ENCODE data around the gene LMX1B. TPM values are rescaled to one million over a fixed set of nuclear protein-coding genes. Genes with fewer than 3 reads are reported as not detected.

The LMX1B gene
- total RNA-seq, 2 experiments from 2014 or later, result not detected

DNA sequence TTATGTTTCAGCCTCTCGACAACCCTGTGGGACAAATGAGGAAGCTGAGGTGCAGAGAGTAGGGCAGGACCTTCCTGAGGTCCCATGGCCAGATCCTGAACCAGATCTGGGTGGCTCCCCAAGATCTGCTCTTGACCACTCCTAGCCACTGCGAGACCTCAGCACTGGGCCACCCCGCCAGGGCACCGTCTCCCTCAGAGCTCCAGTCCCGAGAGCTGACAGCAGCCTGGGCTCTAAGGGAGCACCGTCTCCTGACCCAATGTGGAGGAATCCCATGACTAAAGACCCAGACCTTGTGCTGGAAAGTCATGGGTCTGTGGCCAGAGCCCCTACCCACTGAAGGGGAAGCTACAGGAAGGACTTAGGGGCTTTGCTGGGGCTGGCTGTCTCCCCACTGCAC lies 4.5 kb upstream of the LMX1B start:
- H3K27me3 Mint-ChIP-seq, result peaks cover 62% of the 10 kb centered on the region

DNA sequence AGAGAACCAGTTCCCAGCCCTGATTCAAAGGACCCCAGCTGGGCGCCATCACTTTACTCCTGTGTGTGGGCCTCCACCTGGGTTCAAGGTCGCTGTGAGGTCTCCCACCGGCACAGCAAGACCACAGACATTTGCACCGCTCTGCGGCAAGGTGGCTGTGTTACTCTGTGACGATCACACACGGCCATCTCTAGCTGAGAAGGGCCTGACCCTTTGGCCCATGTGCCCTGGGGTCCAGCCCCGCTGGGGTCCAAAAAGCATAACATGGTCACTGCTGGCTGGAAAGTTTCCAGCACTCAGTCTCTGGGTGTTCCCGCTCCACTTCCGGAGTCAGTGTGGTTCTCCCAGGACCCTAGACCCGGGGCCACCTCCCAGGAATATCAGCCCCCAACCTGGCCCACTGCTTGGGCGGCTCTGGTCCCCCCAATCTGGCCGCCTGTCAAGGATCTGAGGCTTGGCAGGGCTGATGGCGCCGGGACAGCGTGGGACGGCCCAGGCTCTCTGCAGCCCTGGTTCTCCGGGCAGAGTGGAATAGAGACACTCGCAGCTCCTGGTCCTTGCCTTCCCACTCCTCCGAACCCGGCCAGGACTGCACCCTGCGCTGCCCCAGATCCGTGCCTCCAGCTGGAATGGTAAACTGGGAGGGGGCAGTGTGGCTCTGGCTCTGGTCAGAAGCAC lies 3.9 kb upstream of the LMX1B start:
- no peaks in the 10 kb centered on the region for H3K9me3 Mint-ChIP-seq
- peaks cover 67% of the 10 kb centered on the region for H3K27me3 Mint-ChIP-seq
- ATAC-seq (ENCODE audit: low read depth) (no peak), DNase-seq (peak; percentile 25)
- H3K27ac Mint-ChIP-seq, result no peak overlapping the region
- peaks cover 15% of the 10 kb centered on the region for H3K4me1 Mint-ChIP-seq
- POLR2A ChIA-PET, result no interaction called here
- H3K36me3 Mint-ChIP-seq, result no peaks in the 10 kb centered on the region
- no peak overlapping the region for H3K4me3 Mint-ChIP-seq

More for the DNA sequence above, 4.5 kb upstream of the LMX1B start:
- Mint-ChIP-seq H3K9me3 (no peaks in the 10 kb centered on the region), H3K4me3 (no peak overlapping the region), H3K27ac (no peak overlapping the region), H3K36me3 (no peaks in the 10 kb centered on the region), H3K4me1 (peaks cover 10% of the 10 kb centered on the region)
- no peak for ATAC-seq (ENCODE audit: low read depth)
- no peak for DNase-seq
- POLR2A ChIA-PET, result no interaction called here

DNA sequence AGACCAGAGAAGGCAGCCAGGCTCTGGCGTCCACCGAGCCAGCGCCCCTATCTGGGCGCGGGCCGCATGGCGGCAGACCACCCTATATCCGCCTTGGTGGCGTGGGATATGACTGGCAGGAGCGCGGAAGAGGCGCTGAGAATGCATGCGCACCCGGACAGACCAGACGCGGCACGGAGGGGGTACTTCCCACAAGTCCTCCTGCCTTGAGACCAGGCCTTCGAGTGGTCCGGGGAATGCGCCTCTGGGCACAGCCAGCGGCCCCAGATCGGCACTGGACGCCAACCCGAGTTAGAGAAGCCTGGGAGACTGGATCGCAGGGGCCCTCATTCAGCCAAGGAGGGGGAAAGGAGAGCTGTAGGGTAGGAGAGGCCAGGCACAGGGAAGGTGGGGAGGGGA lies 2.5 kb upstream of the LMX1B start:
- H3K36me3 Mint-ChIP-seq, result no peaks in the 10 kb centered on the region
- POLR2A ChIA-PET, result no interaction called here
- H3K4me3 Mint-ChIP-seq, result no peak overlapping the region
- DNase-seq (no peak), ATAC-seq (ENCODE audit: low read depth) (no peak)
- H3K9me3 Mint-ChIP-seq, result no peaks in the 10 kb centered on the region
- H3K27ac Mint-ChIP-seq, result peak overlapping the region; percentile 48
- H3K4me1 Mint-ChIP-seq, result peaks cover 16% of the 10 kb centered on the region
- peaks cover 75% of the 10 kb centered on the region for H3K27me3 Mint-ChIP-seq

DNA sequence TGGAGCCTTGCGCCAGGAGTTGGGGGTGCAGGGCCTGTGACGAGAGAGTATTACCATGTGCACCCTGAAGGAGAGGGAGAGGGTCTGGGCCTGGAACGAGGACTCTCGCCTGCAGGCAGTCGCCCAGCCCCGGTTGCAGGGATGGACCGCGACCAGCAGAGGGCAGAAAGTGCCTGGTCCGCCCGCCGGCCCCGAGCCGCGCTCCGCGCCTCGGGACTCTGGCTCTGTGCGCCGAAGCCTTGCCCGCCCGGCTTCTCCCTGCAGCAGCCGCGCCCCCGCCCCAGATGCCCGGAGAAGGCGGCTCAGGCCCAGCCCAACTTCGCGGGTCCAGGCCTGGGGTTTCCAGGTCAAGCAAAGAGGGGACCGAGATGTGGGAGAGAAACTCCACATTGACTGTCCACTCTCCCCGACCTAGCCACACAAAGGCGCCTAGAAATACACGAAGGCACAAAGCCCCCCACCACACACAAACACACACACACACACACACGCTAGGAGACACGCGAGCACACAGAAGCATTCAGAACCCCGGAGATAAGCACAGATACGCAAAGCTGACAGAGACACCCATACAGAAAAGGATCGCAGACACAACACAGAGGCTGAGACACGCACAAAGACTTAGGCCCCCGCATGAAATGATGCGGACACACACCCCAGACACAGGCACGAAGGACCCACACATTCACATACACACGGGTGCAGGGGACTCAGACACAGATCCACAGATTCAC lies 2.0 kb upstream of the LMX1B start:
- Mint-ChIP-seq H3K4me3 (peak overlapping the region; percentile 8), H3K27me3 (peaks cover 75% of the 10 kb centered on the region), H3K9me3 (no peaks in the 10 kb centered on the region), H3K36me3 (no peaks in the 10 kb centered on the region), H3K27ac (peak overlapping the region; percentile 46), H3K4me1 (peaks cover 16% of the 10 kb centered on the region)
- DNase-seq (peak; percentile 82), ATAC-seq (ENCODE audit: low read depth) (peak; percentile 62)
- POLR2A ChIA-PET, result no interaction called here

DNA sequence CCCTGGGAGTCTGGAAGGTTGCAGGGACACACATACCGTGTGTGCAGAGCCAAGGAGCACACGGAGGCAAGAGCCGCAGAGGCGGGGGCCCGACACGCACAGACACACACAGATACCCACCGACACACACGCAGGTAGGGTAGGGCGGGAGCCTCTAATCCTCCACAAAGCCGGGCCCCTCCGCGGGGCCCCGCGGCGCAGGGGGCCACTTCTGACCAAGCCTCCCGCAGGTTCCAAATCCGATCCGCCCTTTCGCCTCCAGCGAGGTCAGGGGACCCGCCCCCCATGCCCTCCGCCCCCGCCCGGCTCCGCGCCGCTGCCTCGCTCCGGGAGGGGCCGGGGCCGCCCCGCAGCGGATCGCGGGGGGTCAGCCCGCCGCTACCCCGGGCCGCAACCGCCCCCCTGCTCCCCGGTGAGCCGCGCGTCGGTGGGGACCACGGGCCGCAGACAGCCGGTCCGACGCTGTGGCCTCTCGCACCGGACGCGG lies 1.4 kb upstream of the LMX1B start:
- POLR2A ChIA-PET, result no interaction called here
- Mint-ChIP-seq H3K4me1 (peaks cover 17% of the 10 kb centered on the region), H3K27me3 (peaks cover 75% of the 10 kb centered on the region), H3K27ac (peak overlapping the region; percentile 46), H3K9me3 (no peaks in the 10 kb centered on the region), H3K36me3 (no peaks in the 10 kb centered on the region), H3K4me3 (peak overlapping the region; percentile 8)
- ATAC-seq (ENCODE audit: low read depth), result no peak
- DNase-seq, result no peak

DNA sequence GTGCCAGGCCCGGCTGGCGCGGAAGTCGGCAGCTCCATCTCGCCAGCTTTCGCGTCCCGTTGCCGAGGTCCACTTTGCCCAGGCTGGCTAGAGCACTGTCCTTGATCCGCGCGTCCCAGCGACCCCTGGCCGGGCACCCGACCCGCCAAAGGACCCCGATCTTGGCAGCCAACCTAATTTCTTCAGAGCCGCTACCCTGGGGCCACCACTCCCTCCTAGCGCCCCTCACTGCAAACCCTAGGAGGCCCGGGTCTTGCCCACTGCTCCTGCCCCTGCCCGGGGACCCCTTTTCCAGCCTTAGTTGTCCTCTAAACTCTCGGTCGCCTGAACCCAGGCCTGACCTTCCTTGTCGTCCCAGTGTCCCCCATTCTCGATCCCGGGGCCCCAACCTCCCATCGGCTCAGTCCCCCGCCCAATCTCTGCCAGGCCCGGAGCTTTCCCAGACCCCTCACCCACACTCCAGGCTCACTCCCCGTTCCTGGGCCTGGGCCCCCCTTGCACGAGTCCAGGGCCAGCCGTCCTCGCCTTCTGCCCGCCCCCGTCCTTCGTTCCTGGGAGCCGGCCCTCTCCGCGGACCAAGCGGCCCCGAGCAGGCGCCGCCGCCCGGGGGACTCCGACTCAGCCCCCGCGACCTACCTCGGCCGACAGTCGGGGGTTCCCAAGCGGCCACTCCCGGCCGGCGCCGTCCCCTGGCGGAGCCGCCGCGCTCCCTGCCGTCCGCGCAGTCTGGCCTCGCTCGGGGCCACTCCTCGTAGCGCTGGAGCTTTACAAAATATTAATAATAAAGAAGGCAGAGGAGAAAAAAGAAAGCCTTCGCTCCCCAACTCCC lies 701 bp upstream of the LMX1B start:
- POLR2A ChIA-PET, result no interaction called here
- Mint-ChIP-seq H3K9me3 (no peaks in the 10 kb centered on the region), H3K27ac (peak overlapping the region; percentile 12)

DNA sequence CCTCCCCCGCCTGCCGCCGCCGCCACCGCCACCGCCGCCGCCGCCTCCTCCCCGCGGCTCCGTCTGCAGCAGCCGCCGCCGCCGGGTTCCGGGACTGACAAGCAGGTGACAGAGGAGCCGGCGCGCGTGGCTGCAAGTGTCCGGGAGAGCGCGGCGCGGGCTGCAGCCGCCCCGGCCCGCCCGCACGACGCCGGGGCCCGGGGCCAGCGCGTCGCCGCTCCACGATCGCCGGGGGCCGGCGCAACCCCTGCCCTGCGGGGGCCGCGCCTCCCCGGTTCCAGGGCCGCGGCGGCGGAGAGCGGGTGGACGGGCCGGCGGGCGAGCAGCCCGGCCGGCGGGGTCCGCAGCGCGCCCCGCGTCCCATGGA lies 343 bp downstream of the LMX1B start:
- DNase-seq, result peak; percentile 50
- H3K27me3 Mint-ChIP-seq, result peaks cover 73% of the 10 kb centered on the region
- POLR2A ChIA-PET, result no interaction called here
- ATAC-seq (ENCODE audit: low read depth), result no peak
- no peak overlapping the region for H3K4me3 Mint-ChIP-seq
- no peaks in the 10 kb centered on the region for H3K36me3 Mint-ChIP-seq
- peaks cover 14% of the 10 kb centered on the region for H3K4me1 Mint-ChIP-seq
- no peak overlapping the region for H3K27ac Mint-ChIP-seq
- no peaks in the 10 kb centered on the region for H3K9me3 Mint-ChIP-seq

More for the DNA sequence above, 701 bp upstream of the LMX1B start:
- H3K36me3 Mint-ChIP-seq, result no peaks in the 10 kb centered on the region
- ATAC-seq (ENCODE audit: low read depth), result no peak
- DNase-seq, result peak; percentile 38
- peak overlapping the region; percentile 57 for H3K4me3 Mint-ChIP-seq
- H3K27me3 Mint-ChIP-seq, result peaks cover 74% of the 10 kb centered on the region
- peaks cover 15% of the 10 kb centered on the region for H3K4me1 Mint-ChIP-seq

DNA sequence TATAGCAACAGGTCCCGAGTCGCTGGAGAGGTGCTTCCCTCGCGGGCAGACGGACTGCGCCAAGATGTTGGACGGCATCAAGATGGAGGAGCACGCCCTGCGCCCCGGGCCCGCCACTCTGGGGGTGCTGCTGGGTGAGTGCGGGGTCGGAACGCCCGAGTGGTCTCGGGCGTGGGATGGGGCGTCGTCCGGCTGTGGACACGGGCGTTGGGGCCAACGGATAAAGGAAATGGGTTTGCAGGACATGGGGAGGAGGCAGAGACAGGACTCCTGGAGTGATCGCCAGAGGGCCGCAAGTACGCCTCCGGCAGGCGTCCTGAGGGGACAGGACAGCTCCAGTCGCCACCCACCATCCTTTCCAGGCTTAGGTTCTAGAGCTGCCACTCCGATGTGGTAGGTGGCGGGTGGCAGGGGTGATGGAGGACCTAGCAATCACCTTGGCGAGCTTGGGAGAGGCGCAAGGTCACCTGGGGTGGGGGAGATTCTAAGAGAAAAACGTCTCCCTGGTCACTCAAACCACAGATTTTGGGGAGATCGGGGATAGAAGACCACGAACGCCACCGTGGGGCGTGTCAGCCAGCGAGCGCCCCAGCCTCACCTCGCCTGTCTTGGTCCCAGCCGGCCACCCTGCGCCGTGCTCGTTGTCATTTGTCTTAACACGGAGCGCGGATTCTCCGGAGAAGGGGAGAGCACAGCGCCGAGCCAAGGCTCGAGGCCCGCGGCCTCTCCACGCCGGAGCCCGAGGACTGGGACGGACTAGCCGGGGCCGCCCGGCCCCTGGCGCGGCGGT lies 922 bp downstream of the LMX1B start:
- no peaks in the 10 kb centered on the region for H3K36me3 Mint-ChIP-seq
- DNase-seq, result no peak
- peaks cover 14% of the 10 kb centered on the region for H3K4me1 Mint-ChIP-seq
- no peaks in the 10 kb centered on the region for H3K9me3 Mint-ChIP-seq
- peak overlapping the region; percentile 51 for H3K27ac Mint-ChIP-seq
- POLR2A ChIA-PET, result no interaction called here
- H3K27me3 Mint-ChIP-seq, result peaks cover 73% of the 10 kb centered on the region
- peak overlapping the region; percentile 55 for H3K4me3 Mint-ChIP-seq
- ATAC-seq (ENCODE audit: low read depth), result peak; percentile 6

DNA sequence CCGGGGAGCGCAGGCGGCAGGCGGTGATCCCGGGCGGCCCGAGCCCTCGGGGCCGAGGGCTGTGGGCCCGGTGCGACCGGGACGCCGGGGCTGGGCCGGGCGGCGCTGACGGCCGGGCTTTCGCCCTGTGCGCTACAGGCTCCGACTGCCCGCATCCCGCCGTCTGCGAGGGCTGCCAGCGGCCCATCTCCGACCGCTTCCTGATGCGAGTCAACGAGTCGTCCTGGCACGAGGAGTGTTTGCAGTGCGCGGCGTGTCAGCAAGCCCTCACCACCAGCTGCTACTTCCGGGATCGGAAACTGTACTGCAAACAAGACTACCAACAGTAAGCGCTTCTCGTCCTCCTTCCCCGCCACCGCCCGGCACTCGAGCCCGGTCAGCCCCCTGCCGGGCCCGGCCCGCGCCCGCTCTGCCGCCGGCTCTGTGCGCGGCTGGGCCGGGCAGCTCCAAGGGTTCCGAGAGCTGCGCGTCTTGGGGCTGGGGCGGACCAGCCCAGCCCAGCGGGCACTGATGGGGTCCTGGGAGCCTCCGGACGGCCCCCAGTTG lies 1.6 kb downstream of the LMX1B start:
- peak overlapping the region; percentile 39 for H3K4me3 Mint-ChIP-seq
- H3K4me1 Mint-ChIP-seq, result peaks cover 14% of the 10 kb centered on the region
- no peaks in the 10 kb centered on the region for H3K9me3 Mint-ChIP-seq
- POLR2A ChIA-PET, result no interaction called here
- DNase-seq (peak; percentile 69), ATAC-seq (ENCODE audit: low read depth) (peak; percentile 74)
- H3K27ac Mint-ChIP-seq, result no peak overlapping the region
- peaks cover 74% of the 10 kb centered on the region for H3K27me3 Mint-ChIP-seq
- H3K36me3 Mint-ChIP-seq, result no peaks in the 10 kb centered on the region

DNA sequence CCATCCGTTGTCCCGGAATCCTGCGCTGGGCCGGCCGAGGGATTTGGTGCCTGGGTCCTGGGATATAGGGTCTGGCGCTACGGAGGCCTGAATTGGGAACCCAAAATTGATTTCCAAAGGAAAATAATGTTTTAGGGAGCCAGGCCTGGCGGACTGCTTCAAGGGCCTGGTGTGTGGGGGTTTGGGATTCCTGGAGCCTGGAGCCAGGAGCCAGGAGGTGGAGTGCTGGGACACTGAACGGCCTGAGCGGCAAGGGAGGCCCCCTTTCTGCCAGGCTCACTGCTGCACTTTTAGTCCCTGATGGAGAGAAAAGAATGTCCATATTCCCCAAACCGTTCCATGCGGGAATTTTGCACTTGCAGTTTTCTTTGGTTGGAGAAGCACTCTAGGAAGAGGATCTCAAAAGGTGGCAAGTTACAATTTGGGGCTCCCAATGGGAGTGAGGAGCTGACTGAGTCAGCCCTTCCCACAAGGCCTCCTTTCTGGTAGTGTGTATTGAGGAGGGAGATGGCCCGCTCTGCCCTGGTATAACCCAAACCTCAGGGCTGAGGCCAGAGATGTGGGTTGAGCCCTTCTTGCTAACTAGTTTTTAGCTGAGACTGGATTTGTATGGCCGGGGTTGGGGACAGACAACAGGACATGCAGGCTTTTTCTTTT lies 2.2 kb downstream of the LMX1B start:
- Mint-ChIP-seq H3K27ac (no peak overlapping the region), H3K36me3 (no peaks in the 10 kb centered on the region), H3K27me3 (peaks cover 78% of the 10 kb centered on the region), H3K4me3 (no peak overlapping the region), H3K9me3 (no peaks in the 10 kb centered on the region), H3K4me1 (peaks cover 14% of the 10 kb centered on the region)
- no peak for DNase-seq
- POLR2A ChIA-PET, result no interaction called here
- ATAC-seq (ENCODE audit: low read depth), result no peak

DNA sequence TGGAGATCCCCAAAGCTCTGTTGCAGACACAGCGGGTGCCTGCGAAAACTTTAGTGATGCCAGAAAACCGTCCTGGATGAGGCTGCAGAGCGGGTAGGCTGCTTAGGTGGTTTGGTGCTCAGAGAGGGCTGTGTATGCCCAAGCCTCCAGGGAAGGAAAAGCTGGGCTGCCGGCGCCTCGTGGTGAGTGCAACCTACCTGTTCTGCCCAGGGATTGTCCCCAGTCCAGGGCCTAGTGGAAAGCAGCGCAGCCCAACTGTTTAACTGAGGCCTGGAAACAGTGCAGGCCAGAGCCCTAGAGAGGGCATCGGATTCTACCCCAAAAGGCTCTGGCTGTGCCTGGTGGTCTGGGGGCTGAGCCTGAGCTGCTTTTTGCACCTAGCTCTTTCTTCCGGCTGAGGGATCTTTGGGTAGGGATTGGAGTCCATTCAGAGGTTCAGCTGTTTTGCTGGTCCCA lies 2.8 kb downstream of the LMX1B start:
- H3K27me3 Mint-ChIP-seq, result peaks cover 78% of the 10 kb centered on the region
- DNase-seq (no peak), ATAC-seq (ENCODE audit: low read depth) (no peak)
- no peak overlapping the region for H3K4me3 Mint-ChIP-seq
- no peak overlapping the region for H3K27ac Mint-ChIP-seq
- POLR2A ChIA-PET, result no interaction called here
- no peaks in the 10 kb centered on the region for H3K9me3 Mint-ChIP-seq
- H3K36me3 Mint-ChIP-seq, result no peaks in the 10 kb centered on the region
- peaks cover 12% of the 10 kb centered on the region for H3K4me1 Mint-ChIP-seq

DNA sequence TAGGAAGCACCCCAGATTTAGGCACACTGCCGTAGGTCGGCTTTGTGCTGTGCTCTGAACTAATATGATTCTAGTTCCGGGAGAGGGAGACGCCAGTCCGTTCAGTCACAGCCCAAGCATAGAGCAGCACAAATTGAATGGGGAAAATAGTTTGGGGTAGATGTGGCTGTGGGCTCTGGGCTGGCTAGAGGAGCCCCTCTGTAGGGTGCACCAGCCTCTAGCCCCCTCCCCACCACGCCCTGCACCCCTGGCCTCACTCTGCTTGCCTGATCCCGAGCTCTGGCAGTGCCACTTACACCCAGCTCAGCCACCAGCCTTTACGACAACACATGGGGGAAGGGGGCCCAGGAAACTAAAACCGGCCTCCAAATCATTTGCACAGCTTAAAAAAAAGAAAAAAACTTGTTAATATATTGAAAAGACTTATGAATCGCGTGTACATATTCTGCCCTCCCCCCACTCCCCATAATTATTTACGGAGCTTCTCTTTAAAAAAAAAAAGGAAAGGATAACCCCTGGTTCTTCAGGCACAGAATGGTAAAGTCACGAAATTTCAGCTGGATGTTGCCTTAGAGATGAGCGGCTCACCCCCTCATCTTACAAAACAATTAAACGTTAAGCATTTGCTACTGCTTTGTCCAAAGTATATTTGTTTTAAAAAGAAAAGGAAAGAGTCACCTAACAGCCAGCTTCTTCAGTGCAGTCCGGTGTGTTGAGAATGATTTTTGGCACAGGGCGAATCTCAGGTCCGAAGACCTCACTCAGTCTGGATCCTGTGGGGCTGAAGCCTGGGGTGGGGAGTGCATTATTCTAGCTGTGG lies 3.5 kb downstream of the LMX1B start:
- Mint-ChIP-seq H3K9me3 (no peaks in the 10 kb centered on the region), H3K4me1 (peaks cover 8% of the 10 kb centered on the region), H3K36me3 (no peaks in the 10 kb centered on the region), H3K4me3 (no peak overlapping the region), H3K27me3 (peaks cover 78% of the 10 kb centered on the region), H3K27ac (no peak overlapping the region)
- POLR2A ChIA-PET, result no interaction called here
- ATAC-seq (ENCODE audit: low read depth) (no peak), DNase-seq (peak; percentile 24)

Data from activated naive CD8-positive, alpha-beta T cell treated with anti-CD3 and anti-CD28 coated beads, Interleukin-2, amount 10 ng/mL, durations not matched to agents 7 days and 5 days (primary cell).